ENCODE data around the gene ABLIM3. TPM values are rescaled to one million over a fixed set of nuclear protein-coding genes. Genes with fewer than 3 reads are reported as not detected.

ABLIM3 gene
- total and polyA plus RNA-seq, 2 donors (not counting 3 experiments of a cell fraction or from before 2014, with no cell fraction given) = 16.7 to 42.1 TPM

- no peaks in the 10 kb centered on the region for H4K20me1 ChIP-seq (replicated peaks; ENCODE audit: control insufficient read depth, extremely low read depth, insufficient read depth, low read length)
- H3K79me2 ChIP-seq (ENCODE audit: control insufficient read depth, insufficient read depth, low read length) = no peaks in the 10 kb centered on the region
- CTCF ChIA-PET = no interaction called here
- H3K9me3 ChIP-seq (replicated peaks; ENCODE audit: control insufficient read depth, insufficient read depth, low read length) = no peaks in the 10 kb centered on the region
- no peak overlapping the region for H3K4me2 ChIP-seq (ENCODE audit: insufficient read depth, low read length)
- TF ChIP-seq MYC (IDR thresholded peaks at IDR 0.05; ENCODE audit: low read depth, low read length) (no peak), MAX (IDR thresholded peaks at IDR 0.05; ENCODE audit: insufficient read depth, insufficient read length) (no peak), EZH2 (IDR thresholded peaks at IDR 0.05; ENCODE audit: borderline replicate concordance, low read depth, low read length, severe bottlenecking) (no peak), GATA2 (IDR thresholded peaks at IDR 0.05; ENCODE audit: insufficient read depth, insufficient read length, low read depth, low read length) (no peak), POLR2AphosphoS5 (IDR thresholded peaks at IDR 0.05; ENCODE audit: insufficient read depth, low read depth, low read length) (no peak), POLR2A (IDR thresholded peaks at IDR 0.05; ENCODE audit: low read depth, low read length) (no peak), JUN (IDR thresholded peaks at IDR 0.05; ENCODE audit: borderline replicate concordance, insufficient read depth, insufficient read length, low read depth) (no peak), CTCF (IDR thresholded peaks at IDR 0.05; ENCODE audit: extremely low read depth in 1 of 2, insufficient read depth in 1 of 2, low read depth in 1 of 2, low read length in 2 of 2) (no peak), FOS (IDR thresholded peaks at IDR 0.05; ENCODE audit: borderline replicate concordance, insufficient read depth, low read length) (no peak)
- POLR2A ChIA-PET = no interaction called here
- H3K9me1 ChIP-seq (replicated peaks; ENCODE audit: control insufficient read depth, extremely low read depth, insufficient read depth, low read length) = no peaks in the 10 kb centered on the region
- no peak overlapping the region for H3K9ac ChIP-seq (replicated peaks; ENCODE audit: extremely low read depth, insufficient read depth, low read length)
- no peak overlapping the region for H3K4me3 ChIP-seq (replicated peaks in 1 of 3; ENCODE audit: insufficient read depth in 1 of 3, low read depth in 1 of 3, low read length in 3 of 3)
- no TSS peak for BruUV-seq (replicated peaks)
- FAIRE-seq = no peak
- intact Hi-C loops (cut with micrococcal nuclease) (no loop called here), dilution Hi-C loops (cut with MboI; ENCODE audit: extremely low pct_ligation_motif_present, low sequenced_read_pairs) (no loop called here)
- H3K4me1 ChIP-seq (ENCODE audit: control insufficient read depth, extremely low read depth, insufficient read depth, low read length) = no peaks in the 10 kb centered on the region
- H2AFZ ChIP-seq (ENCODE audit: low read depth, low read length) = no peak overlapping the region
- no peak overlapping the region for H3K27ac ChIP-seq (ENCODE audit: insufficient read depth, low read depth, low read length)
- H3K27me3 ChIP-seq (ENCODE audit: control insufficient read depth in 2 of 2, insufficient read depth in 2 of 2, low read length in 2 of 2) = no peaks in the 10 kb centered on the region
- DNase-seq (ENCODE audit: low read depth, low spot score) = no peak
- no peaks in the 10 kb centered on the region for H3K36me3 ChIP-seq (ENCODE audit: control insufficient read depth in 2 of 2, extremely low read depth in 1 of 2, insufficient read depth in 2 of 2, low read length in 2 of 2)
Measured at GRCh38 chr5:149093625-149094024, 47.7 kb upstream of the ABLIM3 start.
